HG02763 (cell line): Measurements from ENCODE around the gene AFTPH.

Experiments used
- ATAC-seq: cut with Tn5 transposase; IDR thresholded peaks from one replicate; pipeline ENCODE4 v1.9.1; 2021; ENCODE audit warnings: mild to moderate bottlenecking, moderate library complexity; ENCODE audit not compliant: unreplicated experiment

Gene AFTPH

DNA sequence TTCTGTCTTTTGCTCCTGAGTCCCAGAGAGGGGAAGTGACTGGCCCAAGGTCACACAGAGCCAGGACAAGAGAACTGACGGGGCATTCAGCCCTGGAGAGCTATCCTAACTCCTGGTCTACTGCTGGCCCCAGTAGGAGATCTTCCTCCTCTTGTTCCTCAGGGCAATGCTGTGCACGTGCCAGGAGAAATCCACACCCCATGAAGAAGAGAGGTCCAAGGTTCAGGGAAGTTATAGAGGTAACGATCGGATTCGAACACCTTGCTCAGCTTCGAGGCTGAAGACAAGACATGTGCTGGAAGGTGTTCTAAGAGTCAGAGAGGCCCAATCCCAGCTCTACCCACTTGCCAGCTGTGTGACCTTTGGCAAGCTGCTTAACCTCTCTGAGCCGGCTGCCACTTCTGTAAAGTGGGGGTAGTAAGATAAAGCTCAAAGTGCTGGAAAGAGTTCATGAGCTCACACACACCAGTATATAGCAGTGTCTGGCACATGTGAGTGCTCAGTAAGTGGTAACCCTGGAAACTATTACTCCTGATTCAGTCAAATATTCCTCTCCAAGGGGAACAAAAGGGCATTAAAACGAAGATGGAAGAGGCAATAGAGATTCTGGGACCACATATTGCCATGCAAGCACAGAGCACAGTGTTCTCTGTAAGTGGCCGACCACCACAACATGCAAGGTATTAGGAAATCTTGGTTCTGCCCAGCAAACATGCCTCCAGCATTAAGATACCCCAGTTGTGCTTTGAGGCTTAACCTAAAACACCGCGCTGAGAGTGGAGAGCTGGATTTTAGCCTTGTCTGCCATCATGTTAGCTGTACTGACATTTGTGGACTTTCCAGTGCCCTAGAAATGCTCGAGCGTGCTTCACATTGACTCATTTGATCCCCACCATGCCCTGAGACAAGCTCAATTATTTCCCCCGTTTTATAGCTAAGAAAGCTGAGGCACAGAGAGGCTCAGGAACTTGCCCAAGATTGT lies 104.0 kb downstream of the AFTPH start:
- no peak for ATAC-seq

DNA sequence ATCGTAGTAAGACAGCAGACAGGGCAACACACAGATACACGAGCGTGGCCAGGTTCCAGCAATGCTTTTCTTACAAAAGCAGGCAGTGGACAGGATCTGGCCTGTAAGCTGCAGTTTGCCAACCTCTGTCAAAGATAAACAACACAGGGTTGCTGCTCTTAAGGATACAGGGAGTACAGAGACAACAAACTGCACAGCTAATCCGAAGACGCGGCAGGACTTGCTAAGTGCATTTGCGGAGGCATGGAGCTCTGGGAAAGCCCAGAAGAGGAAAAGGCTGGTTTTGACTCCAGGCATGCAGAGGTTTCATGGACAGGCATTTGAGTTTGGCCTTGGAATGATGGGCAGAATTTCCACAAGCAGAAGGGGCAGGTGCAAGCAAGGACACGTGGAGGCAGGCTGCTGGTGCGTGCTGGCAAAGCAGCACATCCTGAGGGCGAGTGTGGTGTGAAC lies 105.2 kb downstream of the AFTPH start:
- no peak for ATAC-seq

DNA sequence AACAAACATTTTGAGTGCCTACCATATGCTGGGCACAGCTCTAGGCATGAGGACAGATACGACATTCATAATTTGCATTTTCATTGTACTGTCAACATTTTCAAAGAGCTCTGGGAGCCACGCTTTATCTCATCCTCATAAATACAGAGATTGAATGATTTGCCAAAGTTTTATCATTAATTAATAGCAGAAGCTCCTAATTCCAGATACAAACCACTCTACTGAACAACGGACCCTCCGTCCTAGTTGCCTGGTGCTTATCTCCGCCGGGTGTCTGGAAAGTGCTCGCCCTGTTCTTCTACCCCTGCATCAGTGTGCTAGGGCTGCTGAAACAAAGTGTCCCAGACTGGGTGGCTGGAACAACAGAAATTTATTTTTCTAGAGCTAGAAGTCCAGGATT lies 105.7 kb downstream of the AFTPH start:
- ATAC-seq = no peak

DNA sequence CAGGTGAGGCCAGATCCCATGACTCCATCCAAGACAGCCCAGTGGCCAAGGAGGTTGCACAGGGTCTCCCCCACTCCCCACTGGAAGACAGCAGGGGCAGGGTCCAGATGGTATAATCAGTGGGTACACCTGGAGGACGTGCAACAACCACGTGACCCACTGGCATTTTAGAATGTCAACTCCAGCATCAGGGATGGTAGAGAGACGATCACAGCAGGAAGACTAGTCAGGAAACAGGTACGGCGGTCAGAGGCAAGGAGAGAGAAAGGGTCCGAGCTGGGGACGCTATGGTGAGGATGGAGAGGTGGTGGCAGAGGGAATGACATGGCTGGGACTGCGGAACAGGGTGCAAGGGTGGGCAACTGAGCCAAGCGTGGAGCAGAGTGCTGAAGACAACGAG lies 106.6 kb downstream of the AFTPH start:
- no peak for ATAC-seq

DNA sequence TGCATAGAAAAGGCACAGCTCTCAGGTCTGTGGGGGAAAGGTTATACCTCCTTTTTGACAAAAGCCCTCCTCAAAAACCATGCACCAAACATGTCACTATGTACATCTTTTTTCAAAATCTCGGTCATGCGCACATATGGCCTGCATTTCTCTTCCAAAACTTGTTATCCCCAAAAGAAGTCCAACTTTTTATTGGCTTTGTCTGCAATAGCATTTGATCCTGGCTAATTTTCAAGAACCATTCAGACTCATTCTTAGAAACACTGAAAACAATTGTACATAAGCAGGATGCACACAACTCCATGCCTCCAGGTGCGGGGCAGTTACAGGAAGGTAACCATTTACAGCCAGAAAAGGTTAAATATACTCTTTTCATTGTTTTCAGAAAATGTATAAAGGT lies 107.6 kb downstream of the AFTPH start:
- no peak for ATAC-seq

DNA sequence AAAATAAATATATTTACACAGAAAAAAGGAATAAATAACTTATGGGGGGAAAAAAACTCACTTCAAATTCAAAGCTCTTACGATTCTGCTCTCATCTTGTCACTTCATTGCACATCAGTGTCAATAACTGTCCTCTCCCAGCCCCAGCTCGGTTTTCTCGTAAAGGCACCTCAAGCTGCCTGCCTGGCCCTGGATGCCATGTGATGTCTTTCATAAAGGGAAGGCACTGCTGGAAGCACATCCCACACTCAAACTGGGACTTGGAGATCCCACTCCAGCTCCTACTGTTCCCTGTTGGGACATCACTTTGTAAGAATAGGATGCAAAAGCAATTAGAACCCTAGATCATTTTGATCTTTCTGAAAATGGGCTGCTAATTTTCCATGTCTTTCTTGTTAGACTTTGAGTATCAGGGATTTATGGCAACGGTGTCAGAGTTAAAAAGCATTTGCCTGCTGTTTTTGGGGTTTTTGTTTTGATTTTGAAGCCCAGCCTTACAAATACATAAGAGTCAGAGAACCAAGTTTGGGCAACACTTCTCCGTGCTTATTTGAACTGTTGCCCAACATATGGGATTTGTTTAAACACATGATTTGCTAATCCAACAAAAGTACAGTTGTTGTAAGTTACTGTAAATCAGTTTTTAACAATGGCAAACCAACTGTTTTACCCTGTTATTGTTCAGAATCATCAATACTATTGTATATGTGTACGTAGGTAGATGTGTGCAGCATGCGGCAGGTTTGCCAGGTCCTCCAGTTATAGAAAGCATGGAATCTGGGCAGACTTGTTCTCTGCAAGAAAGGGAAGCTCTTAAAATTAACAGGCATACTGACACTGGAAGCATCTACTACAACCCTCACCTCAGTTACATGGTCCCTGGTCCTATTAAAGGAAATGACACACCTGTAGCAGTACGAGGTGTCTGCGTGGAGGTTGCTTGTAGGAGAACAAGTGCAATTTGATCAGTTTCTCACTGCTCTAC lies 109.0 kb downstream of the AFTPH start:
- no peak for ATAC-seq

DNA sequence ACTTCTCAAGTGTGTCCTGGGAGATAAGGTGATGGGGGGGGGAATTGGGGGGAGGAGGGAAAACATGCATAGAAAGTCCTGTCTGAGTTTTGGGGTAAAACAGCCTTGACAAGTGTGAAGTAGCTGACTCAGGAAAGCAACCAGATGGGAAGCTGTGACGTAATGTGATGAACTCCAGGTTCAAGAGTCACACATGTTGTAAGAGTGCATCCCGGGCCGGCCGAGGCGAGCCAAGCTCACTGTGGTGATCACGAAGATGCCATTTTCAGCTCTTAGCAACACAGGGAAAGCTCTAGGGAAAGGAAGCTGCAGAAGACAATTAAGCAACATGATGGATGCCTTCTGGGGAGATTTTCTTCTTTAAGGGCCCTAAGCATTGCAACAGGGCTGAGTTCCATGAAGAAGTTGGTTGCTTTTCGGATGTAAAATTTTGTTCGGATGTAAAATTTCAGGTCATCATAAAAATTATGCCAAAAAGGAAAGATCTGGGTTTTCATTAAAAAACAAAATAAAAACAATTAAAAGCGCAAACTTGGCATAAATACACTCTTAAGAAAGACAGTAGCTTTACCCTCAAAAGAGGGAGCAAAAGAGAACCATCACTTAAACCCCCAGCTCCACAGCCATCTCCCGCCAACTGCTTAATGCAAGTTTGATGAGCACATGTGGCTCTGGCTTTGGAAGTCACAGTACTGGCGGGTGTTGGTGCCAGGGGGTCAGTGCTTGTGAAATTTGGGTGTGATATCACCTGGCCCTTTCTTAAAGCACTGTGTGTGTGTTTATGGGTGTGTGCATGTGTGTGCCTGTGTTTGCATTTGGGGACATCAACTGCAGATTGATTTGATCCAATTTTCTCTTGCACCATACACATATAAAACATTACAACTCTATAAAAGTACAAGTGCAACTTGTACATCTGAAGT lies 110.5 kb downstream of the AFTPH start:
- no peak for ATAC-seq

DNA sequence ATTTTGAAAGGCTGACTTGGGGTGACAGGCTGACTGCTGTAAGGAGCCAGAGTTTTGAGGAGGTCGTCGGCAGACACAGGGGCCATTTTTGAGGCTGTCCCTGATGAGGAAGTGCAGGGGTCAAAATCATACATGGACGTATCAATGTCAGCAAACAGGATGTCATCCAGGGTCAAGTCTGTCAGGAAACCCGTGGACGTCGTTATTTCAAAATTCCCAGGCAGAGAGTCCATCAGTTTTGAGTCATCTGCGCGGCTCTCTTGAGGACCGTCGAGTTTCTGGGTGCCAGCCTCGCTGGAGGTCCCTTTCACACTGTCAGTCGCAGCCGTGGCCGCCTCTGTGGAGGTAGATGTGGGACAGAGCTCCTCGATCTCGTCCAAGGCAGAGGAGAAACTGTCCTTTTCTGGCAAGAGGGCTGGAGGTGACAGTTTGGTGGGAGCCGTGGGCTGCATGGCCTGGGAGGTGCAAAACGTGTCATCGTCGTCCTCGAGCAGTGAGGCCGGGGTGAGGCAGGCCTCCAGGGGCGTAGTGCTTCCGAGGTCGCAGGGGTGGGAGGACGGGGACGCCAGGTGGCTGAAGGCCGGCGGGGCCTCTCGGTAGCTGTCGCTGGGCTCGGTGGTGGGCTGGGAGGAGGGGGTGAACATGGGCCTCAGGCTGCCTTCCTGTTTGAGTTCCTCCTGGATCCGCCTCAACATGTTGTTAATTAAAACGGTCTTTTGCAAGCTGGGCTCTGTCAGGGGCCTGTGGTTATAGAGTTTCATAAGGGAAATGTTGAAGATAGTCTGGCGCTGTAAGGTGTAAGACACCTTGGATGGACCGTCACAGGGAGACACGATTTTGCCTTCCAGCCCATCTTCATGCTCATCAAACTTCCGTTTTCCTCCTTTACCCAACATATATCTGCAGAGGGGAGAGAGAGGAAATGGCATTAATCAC lies 112.1 kb downstream of the AFTPH start:
- peak; percentile 51 for ATAC-seq

DNA sequence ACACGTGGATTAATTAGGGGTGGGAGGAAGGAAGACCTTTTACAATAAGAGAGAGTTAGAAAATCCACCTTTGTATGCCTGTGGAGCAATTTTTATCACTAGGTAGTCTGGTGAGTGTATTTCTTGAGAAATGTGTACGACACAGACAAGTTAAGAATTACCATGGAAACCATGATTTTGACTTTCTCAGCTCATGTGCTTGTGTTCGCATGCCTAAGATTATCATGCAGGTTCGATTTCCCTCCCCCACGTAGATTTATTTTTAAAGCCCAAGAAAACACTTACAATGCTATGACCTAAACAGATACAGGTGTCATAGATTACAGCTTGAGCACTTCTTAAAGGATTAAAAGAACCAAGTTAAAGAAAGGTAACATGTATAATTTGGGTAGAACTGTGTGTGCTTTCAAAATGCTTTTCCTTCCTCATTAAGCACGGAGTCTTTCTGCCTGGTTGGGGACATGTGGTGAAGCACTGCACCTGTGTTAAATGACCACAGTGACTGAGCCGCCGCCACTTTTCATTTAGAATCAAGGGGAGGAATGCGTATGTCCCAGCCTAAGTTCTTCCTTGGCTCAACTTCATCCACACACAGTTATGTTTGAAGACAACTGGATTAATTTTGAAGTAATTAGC lies 113.0 kb downstream of the AFTPH start:
- peak; percentile 57 for ATAC-seq

DNA sequence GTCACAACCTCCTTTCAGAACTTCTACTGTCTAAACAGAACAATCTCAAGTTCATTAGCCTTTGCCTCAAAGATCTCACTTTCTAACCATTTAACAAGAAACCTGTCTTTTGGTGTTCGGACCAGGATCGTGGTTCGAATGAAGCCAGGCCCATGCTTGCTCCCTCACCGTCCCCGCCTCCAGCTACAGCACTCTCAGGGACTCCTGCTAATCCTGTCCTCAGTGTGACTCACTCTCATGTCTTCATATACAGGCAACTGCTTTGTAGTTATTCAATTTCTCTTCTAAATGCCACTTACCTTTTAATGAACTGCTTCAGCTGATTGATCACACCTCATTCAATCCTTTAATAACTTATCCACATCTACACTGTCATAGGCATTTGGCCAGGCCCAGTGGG lies 113.8 kb downstream of the AFTPH start:
- ATAC-seq = no peak

DNA sequence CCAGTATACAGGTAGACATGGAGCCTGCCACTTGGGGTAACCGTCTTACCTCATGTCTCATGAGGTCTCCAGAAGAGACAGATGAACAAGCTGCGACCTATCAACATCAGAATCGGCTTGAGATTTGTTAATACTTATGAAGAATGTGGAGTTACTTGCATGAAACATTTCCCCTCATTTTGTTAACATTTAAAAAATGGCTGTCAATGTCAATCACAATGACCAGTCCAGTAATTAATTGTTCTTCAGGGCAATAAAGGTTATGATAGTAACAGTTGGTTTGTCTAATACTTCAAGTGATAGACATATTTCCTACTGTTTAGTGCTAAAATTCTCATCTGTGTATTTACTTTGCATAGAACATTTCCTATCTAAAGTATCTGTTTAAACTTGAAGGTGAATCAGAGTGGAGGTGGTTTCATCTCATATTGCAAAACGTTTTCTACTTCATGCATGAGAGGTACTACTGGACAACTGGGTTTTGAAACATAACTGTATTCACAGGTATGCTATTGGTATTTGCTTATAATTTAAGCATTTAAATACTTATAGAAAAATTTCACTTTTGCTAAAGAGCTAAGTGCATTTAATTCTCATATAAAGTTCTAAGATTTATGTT lies 114.5 kb downstream of the AFTPH start:
- no peak for ATAC-seq

DNA sequence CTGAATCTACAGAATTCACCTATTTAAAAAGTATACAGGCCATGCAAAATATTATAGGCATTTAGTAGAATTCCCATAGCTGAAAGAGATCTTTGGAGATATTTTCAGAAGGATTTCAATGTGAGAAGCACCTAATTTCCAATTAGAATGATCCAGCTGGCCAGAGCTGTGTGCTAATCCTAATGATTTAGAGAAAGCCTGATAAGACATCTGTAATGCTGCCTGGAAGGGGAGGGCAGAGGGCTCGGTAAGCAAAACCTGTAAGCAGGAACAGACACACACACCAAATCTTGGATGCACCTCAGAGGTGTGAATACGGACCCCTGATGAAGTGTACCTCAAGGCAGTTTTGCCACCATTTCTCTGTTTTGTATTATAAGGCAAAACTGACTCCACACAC lies 115.6 kb downstream of the AFTPH start:
- no peak for ATAC-seq

DNA sequence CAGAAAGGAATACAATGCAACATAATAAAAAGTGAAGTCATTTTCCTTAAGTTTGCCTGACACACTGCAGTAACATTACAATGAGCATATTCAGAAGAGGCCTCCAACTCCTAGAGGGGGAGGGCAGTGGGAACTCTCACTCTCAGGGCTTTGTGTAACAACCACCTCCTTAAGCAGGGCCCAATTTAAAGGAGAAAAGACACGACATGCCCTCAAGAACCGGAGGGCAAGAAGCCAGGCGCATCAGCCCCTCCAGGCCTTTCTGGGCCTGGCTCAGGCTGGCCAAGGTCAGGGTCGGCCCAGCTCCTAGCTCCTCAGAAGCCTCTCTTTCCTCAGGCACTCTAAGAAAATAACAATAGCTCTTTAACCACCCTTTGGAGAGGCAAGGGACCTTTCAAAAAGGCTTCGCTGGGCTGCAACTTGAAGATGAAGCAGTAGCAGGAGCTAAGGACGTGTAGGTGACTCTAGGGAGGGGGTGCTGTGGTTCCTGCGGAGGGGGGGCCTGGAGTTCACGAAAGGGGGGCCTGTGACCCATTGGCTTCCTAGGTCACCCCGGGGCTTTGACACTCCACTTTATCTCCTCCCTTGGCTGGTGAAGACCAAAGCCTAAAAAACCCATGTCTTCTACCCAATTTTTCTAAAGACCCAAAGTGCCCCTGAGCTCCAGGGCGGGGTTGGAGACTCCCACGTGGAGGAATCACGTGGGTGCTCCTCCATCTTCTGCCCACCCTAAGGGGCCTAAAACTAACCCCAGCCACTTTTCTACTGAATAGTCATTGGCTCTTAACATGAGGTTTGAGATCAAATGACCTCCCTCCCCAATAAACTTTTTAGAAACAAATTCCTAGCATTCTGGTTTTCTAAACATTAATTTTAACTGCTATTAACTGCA lies 116.3 kb downstream of the AFTPH start:
- ATAC-seq = no peak

DNA sequence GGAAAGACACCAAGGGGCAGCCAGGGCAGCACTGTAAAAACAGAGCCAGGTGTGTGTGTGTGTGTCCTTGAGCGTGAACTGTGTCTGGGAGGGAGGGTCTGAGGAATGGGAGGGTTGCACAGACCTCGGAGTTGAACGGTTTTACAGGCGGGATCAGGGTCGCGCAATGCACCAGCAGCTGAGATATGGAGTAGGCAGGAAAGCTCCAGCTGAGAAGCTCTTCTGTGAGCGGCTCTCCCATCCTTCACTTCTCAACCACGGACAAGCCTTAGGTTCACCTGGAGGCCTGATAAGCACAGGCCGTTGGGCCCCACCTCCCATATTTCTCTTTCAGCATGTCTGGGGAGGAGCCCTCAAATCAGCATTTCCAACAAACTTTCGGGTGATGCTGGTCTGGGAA lies 117.5 kb downstream of the AFTPH start:
- no peak for ATAC-seq
